Activated T-cell treated with anti-CD3 and anti-CD28 coated beads for 1 hour (primary cell): ENCODE data around the gene LRP10.

Source experiments
- DNase-seq: peaks from one replicate; pipeline ENCODE4 v3.0.0-alpha.2; 2020; ENCODE audit warnings: low read depth

Gene LRP10

DNA sequence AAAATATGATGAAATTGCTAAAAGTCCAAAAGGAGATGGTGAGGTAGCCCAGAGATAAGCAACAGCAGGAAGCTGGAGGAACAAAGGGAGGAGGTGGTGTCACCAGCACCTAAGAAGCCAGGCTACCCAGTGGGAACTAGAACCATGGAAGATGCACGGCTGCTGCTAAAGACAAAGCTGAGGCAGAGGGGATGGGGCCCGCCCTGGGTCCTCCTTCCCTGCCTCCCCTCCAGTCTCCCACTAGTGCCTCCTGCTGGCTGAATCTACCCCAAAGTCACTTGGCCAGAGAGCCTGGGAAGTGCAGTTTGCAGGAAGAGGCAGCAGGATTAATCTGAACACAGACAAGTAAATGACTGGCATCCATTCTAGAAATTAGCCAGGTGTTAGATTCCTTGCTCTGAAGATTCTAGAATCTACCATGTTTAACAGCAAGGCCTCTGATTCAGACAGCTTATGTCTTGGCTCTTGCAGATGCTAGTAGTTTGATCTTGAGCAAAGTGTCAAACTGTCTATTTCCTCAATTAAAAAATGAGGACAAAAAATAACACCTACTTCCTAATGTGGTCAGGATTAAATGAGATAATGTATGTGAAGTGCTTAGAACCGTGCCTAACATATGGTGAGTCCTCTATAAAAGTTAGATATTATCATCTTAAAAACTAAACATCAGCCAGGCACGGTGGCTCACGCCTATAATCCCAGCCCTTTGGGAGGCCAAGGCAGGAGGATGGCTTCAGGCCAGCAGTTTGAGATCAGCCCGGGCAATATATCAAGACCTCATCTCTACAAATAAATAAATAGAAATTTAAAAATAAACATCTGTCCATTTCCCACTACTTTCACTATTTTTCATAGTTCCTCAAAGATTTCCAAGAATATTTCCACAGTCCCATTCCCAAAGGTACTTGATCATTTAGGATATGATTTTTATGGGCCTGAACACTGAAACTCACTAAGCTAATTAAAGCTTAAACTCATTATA lies 5.8 kb upstream of the LRP10 start:
- DNase-seq, result no peak

DNA sequence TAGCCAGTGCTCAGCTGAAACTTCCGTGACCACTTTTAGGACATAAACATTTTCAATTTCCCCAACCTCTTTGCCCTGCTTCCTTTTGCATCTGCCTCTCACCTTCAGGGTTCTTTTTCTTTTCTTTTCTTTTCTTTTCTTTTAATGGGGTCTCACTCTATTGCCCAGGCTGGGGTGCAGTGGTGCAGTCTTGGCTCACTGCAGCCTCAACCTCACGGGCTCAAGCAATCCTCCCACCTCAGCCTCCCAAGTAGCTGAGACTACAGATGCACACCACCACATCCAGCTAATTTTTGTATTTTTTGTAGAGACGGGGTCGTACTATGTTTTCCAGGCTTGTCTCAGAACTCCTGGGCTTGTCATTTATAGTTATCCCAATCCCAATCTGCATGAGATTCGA lies 4.7 kb upstream of the LRP10 start:
- no peak for DNase-seq

GRCh38 chr14:22870811-22871223 lies 723 bp upstream of the LRP10 start:
- DNase-seq, result no peak

DNA sequence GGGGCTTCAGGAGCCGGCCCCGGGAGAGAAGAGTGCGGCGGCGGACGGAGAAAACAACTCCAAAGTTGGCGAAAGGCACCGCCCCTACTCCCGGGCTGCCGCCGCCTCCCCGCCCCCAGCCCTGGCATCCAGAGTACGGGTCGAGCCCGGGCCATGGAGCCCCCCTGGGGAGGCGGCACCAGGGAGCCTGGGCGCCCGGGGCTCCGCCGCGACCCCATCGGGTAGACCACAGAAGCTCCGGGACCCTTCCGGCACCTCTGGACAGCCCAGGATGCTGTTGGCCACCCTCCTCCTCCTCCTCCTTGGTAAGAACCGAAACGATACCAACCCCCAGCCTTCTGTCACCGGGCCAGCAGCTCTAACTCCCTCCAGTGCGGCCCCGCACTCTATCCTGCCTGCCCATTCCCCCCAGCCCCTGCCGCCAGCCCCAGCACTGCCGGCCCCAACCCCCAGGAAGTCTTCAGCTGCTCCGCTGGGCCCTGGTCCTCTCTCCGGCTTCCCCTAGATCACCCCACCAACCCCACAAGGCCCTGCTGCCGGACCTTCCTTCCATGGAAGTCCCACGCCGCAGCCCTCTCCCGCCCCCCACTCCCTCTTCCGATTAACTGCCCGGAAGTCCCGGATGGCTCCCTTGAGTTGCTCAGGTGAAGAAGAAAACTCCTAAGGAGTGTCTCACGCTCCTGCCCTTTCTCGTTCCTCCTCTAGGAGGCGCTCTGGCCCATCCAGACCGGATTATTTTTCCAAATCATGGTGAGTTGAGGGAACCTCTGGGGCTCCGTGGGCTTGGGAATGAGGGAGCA lies 693 bp downstream of the LRP10 start:
- DNase-seq, result peak; percentile 66

GRCh38 chr14:22872833-22873520 lies 1.4 kb downstream of the LRP10 start:
- DNase-seq, result no peak

GRCh38 chr14:22875003-22875747 lies 3.6 kb downstream of the LRP10 start:
- no peak for DNase-seq

- no peak for DNase-seq
Observed at GRCh38 chr14:22875748-22876319, 4.3 kb downstream of the LRP10 start.

- no peak for DNase-seq
Observed at GRCh38 chr14:22877000-22877501, 5.5 kb downstream of the LRP10 start.

- DNase-seq, result no peak
Observed at GRCh38 chr14:22878271-22879246, 7.0 kb downstream of the LRP10 start.

DNA sequence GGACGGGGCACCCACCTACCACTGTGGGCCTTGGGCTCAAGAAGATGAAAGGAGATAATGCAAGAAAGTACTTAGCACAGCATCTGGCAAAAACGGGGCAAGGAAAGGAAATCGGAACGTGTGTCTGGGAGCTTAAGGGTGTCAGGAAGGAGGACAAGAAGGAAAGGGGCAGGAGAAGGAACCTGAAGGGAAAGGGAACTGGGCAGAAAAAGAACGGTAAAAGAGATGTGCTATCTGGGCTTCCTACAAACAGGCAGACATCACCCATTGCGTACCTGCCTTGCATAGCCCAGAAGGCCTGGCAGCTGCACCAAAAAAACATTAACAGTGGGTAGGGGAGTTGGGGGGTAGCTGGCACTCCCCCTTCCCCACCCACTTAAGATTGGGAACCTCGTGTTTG lies 10.5 kb downstream of the LRP10 start:
- no peak for DNase-seq

- peak; percentile 14 for DNase-seq
Observed at GRCh38 chr14:22882529-22883172, 11.1 kb downstream of the LRP10 start.

- DNase-seq, result no peak
Observed at GRCh38 chr14:22883173-22883976, 11.8 kb downstream of the LRP10 start, which contains the start of gene REM2. Gene REM2, plus strand, starts transcription at chr14:22883222. Its CDS starts 66 bp downstream, at chr14:22883288.

- DNase-seq, result no peak
Observed at GRCh38 chr14:22884076-22884737, 12.7 kb downstream of the LRP10 start.

DNA sequence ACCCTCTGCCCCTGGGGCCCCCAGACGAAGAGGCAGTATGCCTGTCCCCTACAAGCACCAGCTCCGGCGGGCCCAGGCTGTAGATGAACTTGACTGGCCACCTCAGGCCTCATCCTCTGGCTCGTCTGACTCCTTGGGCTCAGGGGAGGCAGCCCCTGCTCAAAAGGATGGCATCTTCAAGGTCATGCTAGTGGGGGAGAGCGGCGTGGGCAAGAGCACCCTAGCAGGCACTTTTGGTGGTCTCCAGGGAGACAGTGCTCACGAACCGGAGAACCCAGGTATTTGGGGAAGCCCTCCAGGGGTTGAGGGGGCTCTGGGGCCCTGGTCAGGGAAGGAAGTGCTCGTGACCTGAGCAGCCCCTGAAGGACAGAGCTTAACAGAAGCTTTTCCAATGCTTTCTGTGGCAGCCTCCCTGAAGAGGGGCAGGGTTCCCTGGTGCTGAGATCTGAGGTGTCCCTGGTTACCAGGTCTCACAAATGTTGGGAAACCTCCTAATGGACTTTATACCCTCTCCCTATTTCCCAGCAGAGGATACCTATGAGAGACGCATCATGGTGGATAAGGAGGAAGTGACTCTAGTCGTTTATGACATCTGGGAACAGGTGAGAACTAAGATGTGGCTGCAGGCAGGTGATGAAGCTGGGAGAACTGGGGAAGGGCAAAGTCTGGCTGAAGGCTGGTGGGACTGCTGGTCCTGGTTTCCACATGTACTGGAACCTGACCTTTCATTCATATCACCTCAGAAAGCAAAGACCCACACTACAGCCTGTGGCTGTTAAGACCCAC lies 13.4 kb downstream of the LRP10 start:
- no peak for DNase-seq

DNA sequence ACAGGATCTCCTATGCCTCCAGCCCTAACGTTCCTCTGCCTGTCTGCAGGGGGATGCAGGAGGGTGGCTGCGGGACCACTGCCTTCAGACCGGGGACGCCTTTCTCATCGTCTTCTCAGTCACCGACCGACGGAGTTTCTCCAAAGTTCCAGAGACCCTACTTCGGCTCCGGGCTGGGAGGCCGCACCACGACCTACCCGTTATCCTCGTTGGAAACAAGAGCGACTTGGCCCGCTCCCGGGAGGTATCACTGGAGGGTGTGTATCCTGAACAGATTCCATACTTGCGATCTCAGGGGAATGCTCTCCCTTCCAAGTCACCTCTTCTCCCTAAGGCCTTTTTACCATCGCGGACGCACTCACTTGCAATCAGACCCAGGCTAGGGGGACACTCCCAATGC lies 14.4 kb downstream of the LRP10 start:
- DNase-seq, result no peak

- DNase-seq, result peak; percentile 63
Observed at GRCh38 chr14:22886500-22887259, 15.1 kb downstream of the LRP10 start.
